Measurements from ENCODE around the gene ADAMTS17.

ADAMTS17 gene

DNA sequence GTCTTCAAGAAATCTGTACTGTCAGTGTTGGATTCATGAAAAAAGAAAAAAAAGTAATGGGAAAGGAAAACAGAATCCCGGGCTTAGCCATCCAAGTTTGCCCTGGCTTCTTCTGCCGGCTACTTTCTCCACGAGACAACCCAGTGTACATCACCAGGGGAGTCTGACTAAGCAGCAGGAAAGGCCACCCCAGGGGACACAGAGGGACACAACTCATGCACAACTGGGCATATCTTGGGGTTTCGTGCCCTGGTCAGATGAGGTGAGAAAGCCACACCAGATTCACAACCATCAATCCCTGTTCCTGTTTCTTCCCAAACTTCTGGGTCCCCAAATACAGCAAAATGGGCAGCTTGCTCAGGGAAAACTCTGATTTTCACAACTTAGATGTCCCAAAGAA is 33.2 kb downstream of the ADAMTS17 start:
- DNase-seq: no peak

DNA sequence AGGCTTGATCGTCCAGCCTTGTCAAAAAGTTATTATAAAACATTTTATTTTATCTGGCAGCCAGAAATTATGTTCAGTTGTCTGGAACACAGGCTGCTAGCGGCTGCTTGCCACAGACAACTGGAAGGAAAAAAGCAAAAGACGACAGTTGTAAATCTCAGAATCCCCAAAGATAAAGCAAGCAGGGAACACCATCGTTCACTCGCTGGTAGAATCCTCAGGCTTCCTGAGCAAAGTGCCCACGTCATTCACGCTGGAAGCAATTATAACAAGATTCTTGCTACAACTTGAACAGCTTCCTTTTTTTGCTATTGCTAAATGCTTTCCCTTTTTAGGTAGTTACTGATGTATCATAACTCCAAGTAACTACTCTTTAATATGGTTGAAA is 33.6 kb downstream of the ADAMTS17 start:
- DNase-seq: no peak

GRCh38 chr15:100307241-100308212 is 34.2 kb downstream of the ADAMTS17 start:
- DNase-seq: no peak

DNA sequence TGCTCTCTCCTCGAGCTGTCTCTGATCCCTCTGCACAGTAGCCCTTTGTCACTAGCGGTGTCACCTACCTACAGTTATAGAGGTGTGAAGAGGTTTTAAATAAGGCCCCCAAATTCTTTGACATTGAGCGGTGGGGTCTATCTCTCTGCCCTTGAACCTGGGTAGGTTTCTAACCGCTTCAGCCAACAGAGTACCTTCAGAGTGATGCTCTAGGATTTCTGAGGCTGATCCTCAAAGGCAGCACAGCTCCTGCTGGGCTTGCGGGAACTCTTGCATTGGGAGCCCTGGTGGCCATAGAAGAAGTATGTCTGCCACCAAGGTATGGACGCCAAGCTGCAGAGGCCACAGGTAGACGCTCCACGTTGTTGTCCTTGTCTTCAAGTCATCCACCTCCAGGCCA is 35.7 kb downstream of the ADAMTS17 start:
- no peak for DNase-seq

- DNase-seq: no peak
These were observed 39.8 kb downstream of the ADAMTS17 start for GRCh38 chr15:100301910-100302431.

GRCh38 chr15:100298257-100298656 is 43.5 kb downstream of the ADAMTS17 start:
- no peak for DNase-seq

DNA sequence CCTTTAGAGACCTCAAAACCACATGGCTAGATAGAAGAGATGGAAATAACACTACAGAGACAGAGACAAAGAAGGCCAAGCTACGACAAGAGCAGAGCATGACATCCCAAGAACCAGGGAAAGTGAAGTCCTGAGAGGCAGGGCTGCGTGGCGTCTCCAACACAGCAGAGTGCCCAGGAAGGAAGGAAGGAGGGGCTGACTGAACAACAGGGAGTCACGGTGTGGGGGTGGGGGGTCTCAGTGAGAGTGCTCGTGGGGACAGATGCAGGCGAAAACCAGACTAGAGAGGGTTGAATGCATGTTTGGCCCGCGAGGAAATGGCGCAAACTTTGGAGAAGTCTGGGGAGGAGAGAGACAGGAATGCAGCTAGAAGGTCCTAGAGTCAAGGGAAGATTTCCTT is 44.0 kb downstream of the ADAMTS17 start:
- no peak for DNase-seq

DNA sequence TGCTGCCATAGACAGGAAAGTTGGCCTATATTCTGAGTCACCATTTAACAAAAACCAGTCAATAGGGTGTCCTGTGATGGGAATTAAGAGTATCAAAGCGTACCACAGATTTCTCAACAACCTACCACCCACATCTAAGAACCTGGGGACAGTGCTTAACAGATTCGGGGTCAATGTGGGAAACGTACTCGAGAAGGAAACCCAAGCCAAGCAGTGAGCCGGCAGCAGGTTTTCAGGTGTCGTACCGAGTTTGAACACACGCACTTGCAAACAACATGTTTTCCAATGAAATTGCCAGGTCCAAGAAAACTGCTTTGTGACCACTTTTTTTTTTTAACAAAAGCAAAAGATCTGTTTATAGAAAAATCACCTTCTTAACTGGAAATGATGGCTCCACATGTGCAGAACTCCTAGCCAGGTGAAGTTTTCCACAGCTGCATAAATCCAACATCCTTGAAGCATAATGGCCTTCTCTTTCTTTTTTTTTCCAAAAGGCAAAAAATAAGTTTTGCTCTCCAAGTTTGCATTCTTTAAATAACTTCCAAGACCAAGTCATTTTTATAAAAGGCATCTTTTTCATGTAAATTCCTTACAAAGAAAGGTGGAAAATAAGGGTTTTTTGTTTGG is 45.7 kb downstream of the ADAMTS17 start:
- no peak for DNase-seq

DNA sequence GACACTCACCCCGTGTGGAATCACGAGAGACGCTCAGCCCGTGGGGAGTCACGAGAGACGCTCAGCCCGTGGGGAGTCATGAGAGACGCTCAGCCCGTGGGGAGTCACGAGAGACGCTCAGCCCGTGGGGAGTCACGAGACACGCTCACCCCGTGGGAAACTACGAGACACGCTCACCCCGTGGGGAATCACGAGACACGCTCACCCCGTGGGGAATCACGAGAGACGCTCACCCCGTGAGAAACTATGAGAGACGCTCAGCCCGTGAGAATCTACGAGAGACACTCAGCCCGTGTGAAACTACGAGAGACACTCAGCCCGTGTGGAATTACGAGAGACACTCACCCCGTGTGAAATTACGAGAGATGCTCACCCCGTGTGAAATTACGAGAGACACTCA is 49.8 kb downstream of the ADAMTS17 start:
- DNase-seq: no peak

GRCh38 chr15:100291106-100291505 is 50.7 kb downstream of the ADAMTS17 start:
- DNase-seq: no peak

- DNase-seq: no peak
These were observed 56.0 kb downstream of the ADAMTS17 start for GRCh38 chr15:100285641-100286295.

DNA sequence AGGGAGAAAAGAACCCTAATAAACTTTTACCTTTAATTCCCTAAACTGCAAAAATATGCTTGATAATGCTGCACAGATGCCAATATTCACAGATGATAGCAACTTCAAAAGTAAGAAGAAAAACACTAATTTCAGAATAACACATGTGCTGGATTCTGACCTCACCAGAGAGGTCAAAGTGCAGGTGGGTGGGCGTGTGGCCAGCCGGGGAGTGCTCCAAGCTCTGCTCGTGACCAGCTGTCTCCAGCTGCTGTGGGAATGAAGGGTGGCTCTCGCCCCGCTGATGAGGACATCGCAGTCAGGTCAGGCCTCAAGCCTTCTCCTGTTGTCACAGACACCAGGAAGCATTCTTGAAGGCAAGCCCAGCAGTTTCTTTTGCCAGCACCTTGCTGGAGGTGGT is 57.1 kb downstream of the ADAMTS17 start:
- DNase-seq: no peak

GRCh38 chr15:100284191-100284590 is 57.6 kb downstream of the ADAMTS17 start:
- DNase-seq: no peak

- no peak for DNase-seq
These were observed 60.5 kb downstream of the ADAMTS17 start for GRCh38 chr15:100281096-100281917.

DNA sequence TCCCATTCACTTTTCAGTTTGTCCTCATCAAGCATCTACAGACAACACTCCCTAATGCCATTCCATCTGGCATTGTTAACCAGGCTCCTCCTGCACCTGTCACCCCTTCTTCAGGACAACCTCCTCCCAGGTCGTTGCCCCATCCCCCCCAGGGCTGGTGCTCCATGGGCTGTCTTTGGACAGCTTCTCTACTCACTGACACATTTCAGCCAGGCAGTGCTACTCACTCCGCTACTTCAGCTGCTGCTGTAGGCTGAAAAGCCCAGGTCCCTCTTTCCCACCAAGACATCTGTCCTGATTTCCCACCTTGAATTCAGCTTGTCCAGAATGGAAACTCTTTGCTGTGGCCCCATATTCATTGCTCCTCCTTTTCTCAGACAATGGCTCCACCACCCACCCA is 61.9 kb downstream of the ADAMTS17 start:
- DNase-seq: no peak

DNA sequence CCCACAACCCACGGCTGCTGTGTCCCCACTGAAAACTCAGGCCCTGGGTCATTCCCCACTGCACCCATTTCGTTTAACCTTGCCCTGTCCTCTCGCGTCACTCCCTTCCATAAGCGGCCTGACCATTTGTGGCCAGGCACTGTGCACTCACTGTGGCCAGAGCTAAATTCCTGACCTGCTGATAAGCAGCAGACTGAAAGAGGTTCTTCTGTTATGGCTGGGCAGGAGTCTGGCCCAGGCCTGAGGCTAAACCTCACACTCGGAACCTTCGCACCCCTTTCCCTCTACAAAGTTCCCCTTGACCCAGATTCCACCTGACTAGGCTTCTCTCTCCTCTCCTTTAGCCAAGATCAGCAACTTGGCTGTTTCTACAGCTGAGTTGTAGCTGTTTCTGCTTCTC is 62.3 kb downstream of the ADAMTS17 start:
- DNase-seq: no peak

- DNase-seq: no peak
These were observed 63.0 kb downstream of the ADAMTS17 start for GRCh38 chr15:100278596-100279380.

DNA sequence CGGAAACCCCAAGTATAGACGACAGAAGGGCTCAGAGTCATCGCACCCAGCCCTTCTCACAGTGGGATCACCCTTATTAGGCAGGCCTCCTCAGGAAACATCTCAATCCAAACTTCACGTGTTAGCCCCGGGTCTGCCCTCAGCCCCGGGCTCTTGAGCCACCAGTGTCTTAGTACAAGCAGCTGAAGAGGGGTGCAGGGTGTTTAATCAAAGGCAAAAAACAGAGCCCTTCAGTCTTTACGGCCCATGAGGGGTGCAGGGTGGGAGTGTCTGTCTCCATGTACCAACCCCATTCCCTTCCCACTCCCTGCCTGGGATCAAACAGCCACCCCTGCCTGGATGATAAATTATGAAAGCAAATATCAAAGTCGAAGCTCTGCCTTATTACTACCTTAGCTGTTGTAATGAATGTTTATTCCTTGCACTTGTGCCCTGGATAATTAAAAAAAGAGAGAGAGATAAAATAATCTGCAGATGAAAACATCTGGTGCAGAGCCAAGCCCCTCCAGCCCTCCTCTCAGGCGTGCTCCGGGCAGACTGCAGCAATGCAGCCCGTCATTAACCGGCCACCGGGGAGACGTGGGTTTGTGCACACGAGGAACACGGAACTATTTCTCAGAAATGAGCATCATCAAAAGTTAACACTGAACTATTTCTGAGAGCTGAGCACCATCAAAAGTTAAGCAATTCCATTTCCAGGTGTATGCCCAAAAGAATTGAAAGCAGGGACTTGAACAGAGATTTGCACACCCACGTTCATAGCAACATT is 64.5 kb downstream of the ADAMTS17 start:
- DNase-seq: no peak

DNA sequence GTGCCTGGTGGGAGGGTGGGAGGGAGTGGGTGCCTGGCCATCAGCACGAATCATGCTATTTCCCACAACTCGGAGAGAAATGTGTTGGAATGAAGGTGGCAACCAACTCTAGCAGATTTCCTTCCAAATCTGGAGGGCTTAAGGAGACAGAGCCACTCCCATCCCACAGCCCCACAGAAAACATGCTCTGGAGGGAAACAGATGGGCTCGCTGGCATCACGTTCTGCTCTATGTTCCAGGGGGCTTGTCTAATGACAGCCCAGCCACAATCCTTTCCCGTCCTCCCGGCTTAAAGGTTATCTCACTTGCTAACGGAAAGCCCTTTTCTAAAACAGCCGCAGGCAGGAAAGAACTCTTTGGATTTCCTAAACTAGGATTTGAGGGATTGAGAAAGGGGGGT is 65.3 kb downstream of the ADAMTS17 start:
- no peak for DNase-seq

DNA sequence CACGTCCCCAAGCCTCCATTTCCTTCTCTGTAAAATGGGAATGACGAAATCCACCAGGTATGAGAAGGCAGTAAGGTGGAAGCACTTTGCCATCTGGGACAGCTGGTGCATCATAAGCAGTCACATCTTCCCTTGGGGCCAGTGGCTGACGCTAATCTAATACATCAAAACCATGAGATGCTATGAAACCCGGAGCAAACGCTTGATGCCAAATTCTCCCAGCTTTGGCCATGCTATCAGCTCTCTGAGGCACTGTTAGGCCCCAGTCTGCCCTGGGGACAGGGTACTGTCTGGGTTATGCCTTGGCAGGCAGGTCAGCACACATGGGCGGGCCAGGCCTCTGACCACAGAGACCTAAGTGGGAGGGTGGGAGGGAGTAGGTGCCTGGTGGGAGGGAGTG is 66.1 kb downstream of the ADAMTS17 start:
- DNase-seq: no peak

DNA sequence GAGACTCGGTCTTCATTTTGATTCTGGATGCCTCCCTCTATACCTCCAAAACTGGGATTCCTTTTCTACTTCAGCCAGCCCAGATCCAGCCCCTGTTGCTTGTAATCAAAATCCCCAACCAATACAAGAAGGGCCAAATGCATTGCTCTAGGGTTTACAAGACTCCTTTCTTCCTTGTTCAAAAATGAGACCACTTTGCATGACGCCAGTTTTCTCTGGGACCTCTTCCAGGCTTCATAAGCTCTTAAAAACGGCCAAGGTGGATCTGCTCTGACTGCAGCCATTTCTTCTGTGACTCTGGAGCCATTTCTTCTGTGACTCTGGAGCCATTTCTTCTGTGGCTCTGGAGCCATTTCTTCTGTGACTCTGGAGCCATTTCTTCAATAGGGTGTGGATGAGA is 71.9 kb downstream of the ADAMTS17 start:
- DNase-seq: no peak
